Posterior cingulate gyrus (tissue), 11 donors: ENCODE data around the gene PAGR1.
"Not testable (repeated sequence)": the region's sequence is repeated elsewhere in the genome, so short reads cannot be mapped to it uniquely, and the experiment has no call there.

ENCODE experiments used
- DNase-seq, 10 donors: peaks; one replicate each; pipeline versions ENCODE4 v3.0.0 to v3.0.0-alpha.2; 2020 to 2021; ENCODE audit warnings: mixed read lengths in 3 of 10
- intact Hi-C: fragments of 100-400 bp; cut with DNase I; formaldehyde crosslinking; loops from one replicate; pipeline ENCODE4 v1.15.1; 2023

Gene PAGR1

GRCh38 chr16:29825145-29826044 is 9.4 kb downstream of the PAGR1 start:
- DNase-seq = peak in 5 of 10 donors; percentile 51 to 95 (median 68)
- intact Hi-C loops = no loop called here

DNA sequence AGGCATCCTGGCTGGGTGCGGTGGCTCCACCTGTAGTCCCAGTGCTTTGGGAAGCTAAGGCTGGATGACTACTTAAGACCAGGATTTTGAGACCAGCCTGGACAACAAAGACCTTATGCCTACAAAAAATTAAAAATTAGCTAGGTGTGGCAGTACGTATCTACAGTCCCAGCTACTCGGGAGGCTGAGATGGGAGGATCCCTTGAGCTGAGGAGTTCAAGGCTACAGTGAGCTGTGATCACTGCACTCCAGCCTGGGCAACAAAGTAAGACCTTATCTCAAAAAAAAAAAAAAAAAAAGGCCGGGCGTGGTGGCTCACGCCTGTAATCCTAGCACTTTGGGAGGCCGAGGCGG is 10.4 kb downstream of the PAGR1 start:
- intact Hi-C loops = no loop called here
- no peak for DNase-seq

- DNase-seq = peak in 1 of 10 donors; percentile 43
- intact Hi-C loops = no loop called here
Measured at GRCh38 chr16:29830774-29831173, 14.8 kb downstream of the PAGR1 start.

- intact Hi-C loops = no loop called here
- peak in 1 of 10 donors; percentile 67 for DNase-seq
Measured at GRCh38 chr16:29831490-29831889, 15.5 kb downstream of the PAGR1 start.

- DNase-seq, intact Hi-C loops: not testable (repeated sequence)
Measured at GRCh38 chr16:29833219-29833618, 17.3 kb downstream of the PAGR1 start.

- intact Hi-C loops = no loop called here
- DNase-seq = peak in 1 of 10 donors; percentile 48
Measured at GRCh38 chr16:29834079-29834478, 18.1 kb downstream of the PAGR1 start.

GRCh38 chr16:29835926-29836325 is 20.0 kb downstream of the PAGR1 start:
- intact Hi-C loops = no loop called here
- no peak for DNase-seq

- peak in 1 of 10 donors; percentile 57 for DNase-seq
- intact Hi-C loops = no loop called here
Measured at GRCh38 chr16:29836623-29837022, 20.7 kb downstream of the PAGR1 start.

GRCh38 chr16:29837841-29838240 is 21.9 kb downstream of the PAGR1 start:
- intact Hi-C loops = no loop called here
- no peak for DNase-seq

GRCh38 chr16:29839822-29840221 is 23.9 kb downstream of the PAGR1 start:
- intact Hi-C loops = no loop called here
- DNase-seq = no peak

- peak in 1 of 10 donors; percentile 57 for DNase-seq
- intact Hi-C loops = no loop called here
Measured at GRCh38 chr16:29840240-29840639, 24.3 kb downstream of the PAGR1 start.

DNA sequence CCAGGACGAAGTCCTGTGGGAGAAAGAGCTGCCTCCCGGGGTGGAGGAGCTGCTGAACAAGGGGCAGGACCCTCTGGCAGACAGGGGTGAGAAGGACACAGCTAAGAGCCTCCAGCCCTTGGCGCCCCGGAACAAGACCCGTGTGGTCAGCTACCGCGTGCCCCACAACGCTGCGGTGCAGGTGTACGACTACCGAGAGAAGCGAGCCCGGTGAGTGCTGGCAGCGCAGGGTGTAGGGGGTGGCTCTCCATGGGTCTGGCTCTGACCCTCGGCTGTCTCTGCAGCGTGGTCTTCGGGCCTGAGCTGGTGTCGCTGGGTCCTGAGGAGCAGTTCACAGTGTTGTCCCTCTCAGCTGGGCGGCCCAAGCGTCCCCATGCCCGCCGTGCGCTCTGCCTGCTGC is 25.7 kb downstream of the PAGR1 start:
- DNase-seq = peak in 1 of 10 donors; percentile 68
- intact Hi-C loops = no loop called here

GRCh38 chr16:29842732-29843346 is 26.9 kb downstream of the PAGR1 start:
- intact Hi-C loops = no loop called here
- no peak for DNase-seq

DNA sequence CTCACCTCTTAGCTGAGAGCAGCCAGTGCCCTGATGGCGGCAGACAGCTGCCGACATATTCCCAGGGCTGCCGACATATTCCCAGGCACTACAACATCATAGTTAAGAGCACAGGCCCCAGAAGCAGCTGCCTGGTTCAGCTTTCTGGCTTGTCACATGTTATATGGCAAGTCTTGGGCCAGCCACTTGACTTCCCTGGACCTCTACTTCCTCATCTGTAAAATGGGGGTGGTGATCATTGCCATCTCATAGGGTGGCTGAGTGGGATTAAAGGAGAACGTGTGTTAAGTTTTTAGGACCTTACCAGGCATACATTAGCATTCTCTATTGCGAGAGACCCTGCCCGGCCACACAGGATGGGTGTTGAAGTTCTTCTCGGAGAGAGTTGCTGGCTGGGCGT is 28.0 kb downstream of the PAGR1 start:
- no peak for DNase-seq
- intact Hi-C loops = no loop called here

GRCh38 chr16:29844575-29845331 is 28.8 kb downstream of the PAGR1 start:
- DNase-seq = no peak
- intact Hi-C loops = no loop called here

DNA sequence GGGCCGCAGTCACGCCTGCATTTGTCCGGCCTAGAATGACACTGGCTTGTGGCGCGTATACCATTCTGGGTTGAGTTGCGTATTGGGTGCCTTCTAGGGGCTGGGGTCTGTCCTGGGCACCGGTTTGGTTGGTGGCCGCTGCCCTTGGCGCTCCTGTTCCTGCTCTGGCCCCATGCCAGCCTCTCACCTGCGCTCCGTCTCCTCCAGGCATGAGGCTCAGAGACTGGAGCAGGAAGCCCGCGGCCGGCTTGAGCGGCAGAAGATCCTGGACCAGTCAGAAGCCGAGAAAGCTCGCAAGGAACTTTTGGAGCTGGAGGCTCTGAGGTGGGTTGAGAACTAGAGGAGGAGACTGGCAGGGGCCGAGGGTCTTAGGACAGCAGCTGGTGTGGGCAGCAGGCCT is 29.7 kb downstream of the PAGR1 start:
- intact Hi-C loops = no loop called here

DNA sequence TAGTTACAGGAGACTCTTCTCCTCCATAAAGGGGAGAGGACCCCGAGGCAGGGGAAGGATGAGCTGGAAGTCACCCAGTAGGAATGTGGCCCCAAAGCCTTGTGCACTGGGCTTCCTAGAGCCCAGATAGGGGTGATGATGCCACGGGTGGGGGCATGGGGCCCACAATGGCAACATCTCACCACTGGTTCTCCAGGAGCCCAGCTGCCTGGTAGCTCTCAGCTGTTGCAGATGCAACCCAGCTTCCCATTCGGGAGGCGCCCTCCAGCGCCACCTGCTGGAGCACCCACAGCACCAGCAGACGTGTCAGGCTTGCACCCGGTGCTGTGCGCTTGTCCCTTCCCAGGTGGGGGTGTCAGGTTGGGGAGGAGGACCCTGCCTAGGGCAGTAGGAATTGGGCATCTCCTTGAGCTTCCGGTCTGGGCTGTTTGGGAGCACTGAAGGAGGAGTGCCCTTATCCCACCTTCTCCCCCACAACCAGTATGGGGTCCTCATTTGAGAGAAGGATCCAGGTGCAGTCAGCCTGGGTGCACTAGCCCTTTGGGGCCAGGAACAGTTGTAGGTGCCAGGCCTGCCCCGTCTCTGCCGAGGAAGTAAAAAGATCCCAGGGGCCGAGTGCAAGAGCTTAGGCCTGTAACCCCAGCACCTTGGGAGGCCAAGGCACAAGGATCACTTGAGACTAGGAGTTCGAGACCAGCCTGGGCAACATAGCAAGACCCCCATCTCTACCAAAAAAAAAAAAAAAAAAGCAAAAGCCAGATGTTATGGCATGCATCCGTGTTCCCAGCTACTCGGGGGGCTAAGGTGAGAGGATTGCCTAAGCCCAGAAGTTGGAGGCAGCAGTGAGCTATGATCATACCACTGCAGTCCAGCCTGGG is 32.7 kb downstream of the PAGR1 start:
- intact Hi-C loops = loop anchor here (1.0 kb wide), 1 partner anchor 41 kb away; no protein-coding TSS in a partner anchor
- DNase-seq = peak; percentile 65 to 98 (median 82)

More for the DNA sequence above, 29.7 kb downstream of the PAGR1 start:
- no peak for DNase-seq

GRCh38 chr16:29849505-29849904 is 33.6 kb downstream of the PAGR1 start:
- peak in 3 of 10 donors; percentile 23 to 51 (median 26) for DNase-seq

GRCh38 chr16:29850998-29851397 is 35.0 kb downstream of the PAGR1 start:
- intact Hi-C loops = no loop called here
- no peak for DNase-seq

More at GRCh38 chr16:29849505-29849904, 33.6 kb downstream of the PAGR1 start:
- intact Hi-C loops = no loop called here

DNA sequence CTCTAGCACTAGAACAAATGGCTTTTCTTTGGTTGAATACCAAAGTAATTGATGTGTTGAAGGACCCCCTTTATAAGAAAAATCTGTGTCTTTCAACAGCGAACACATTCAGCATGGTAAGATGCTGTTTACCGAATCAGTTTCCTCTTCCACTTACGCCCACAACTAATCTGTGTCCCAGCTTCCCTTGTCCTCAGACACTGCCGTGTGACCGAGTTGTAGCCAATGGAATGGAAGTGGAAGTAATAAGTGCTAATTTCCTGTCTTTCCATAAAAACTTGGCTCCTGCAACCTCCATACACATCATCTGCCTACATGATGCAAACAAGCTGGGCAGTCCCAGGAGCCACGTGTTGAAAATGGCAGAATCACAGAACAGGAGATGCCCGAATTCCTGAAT is 36.7 kb downstream of the PAGR1 start:
- peak in 1 of 10 donors; percentile 27 for DNase-seq
- intact Hi-C loops = no loop called here
